RWPE1 (cell line): ENCODE results near the gene FBLN5.
A peak's percentile ranks its signal among the peaks of the same experiment; 100 is the strongest.

ENCODE experiments used
- CTCF ChIA-PET: fragments of 350-600 bp; sonication (Branson Sonifier 250); formaldehyde crosslinking; extraction: SDS; loops from one replicate; lab custom pipeline; 2021; lab: Yijun Ruan, JAX
- POLR2A ChIA-PET: fragments of 400-600 bp; formaldehyde crosslinking; extraction: SDS; loops from one replicate; lab custom pipeline; 2020; ENCODE audit warnings: antibody characterized with exemption; ENCODE audit not compliant: low non-redundant PET; lab: Yijun Ruan, JAX
- DNase-seq: peaks from one replicate; pipeline ENCODE4 v3.0.0; 2012; ENCODE audit warnings: low spot score
- H3K27ac ChIP-seq: fragments of 450-650 bp; 2 replicates; pipeline ENCODE4 v1.5.1; 2017
- CTCF ChIP-seq: fragments of 450-650 bp; conservative IDR thresholded peaks from 2 replicates; pipeline ENCODE4 v1.5.1; 2017; ENCODE audit warnings: low read depth, mild to moderate bottlenecking

The FBLN5 gene

GRCh38 chr14:91904483-91904882 is 43.0 kb downstream of the FBLN5 start:
- POLR2A ChIA-PET: no interaction called here
- no peak overlapping the region for H3K27ac ChIP-seq
- CTCF ChIA-PET: no interaction called here
- no peak for DNase-seq
- no peak for TF ChIP-seq CTCF

- CTCF ChIA-PET: no interaction called here
- H3K27ac ChIP-seq: no peak overlapping the region
- POLR2A ChIA-PET: no interaction called here
Measured at GRCh38 chr14:91903070-91903469, 44.4 kb downstream of the FBLN5 start.

GRCh38 chr14:91902336-91902735 is 45.2 kb downstream of the FBLN5 start:
- CTCF ChIA-PET: interaction anchor here (0.6 to 1.0 kb wide), 2 partner anchors 9 to 10 kb away, joined by 3 read pairs; no protein-coding TSS in a partner anchor
- POLR2A ChIA-PET: no interaction called here

More at GRCh38 chr14:91903070-91903469, 44.4 kb downstream of the FBLN5 start:
- TF ChIP-seq CTCF: no peak
- no peak for DNase-seq

GRCh38 chr14:91901449-91902226 is 45.9 kb downstream of the FBLN5 start:
- CTCF ChIA-PET: interaction anchor here (0.6 to 1.0 kb wide), 4 partner anchors 8 to 172 kb away, joined by 3 to 4 read pairs (median 3); no protein-coding TSS in a partner anchor
- POLR2A ChIA-PET: no interaction called here
- H3K27ac ChIP-seq: no peak overlapping the region
- no peak for TF ChIP-seq CTCF
- DNase-seq: no peak

More at GRCh38 chr14:91902336-91902735, 45.2 kb downstream of the FBLN5 start:
- no peak for TF ChIP-seq CTCF
- no peak for DNase-seq
- no peak overlapping the region for H3K27ac ChIP-seq

DNA sequence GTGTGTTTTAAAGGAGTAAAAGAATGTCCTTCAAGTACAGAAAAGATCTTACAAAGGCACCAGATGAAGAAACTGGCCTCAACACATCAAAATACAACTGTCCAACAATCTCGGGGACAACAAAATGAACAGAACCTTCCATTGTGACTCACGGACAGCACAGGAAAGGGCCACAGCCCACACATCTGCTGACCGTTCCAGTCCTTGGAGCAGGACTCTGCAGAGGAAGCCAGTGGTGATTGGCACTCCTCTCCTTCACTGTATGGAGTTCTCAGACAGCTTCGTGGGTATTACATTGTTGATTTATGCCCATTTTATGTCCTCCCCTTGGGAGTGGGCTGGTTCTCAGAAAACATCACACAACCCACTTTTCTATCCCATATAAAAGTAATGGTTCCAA is 47.7 kb downstream of the FBLN5 start:
- no peak overlapping the region for H3K27ac ChIP-seq
- no peak for TF ChIP-seq CTCF
- CTCF ChIA-PET: interaction anchor here (0.6 to 1.8 kb wide), 4 partner anchors 10 to 249 kb away, joined by 3 to 10 read pairs (median 4); no protein-coding TSS in a partner anchor
- POLR2A ChIA-PET: no interaction called here
- DNase-seq: no peak

- TF ChIP-seq CTCF: no peak
- peak; percentile 23 for DNase-seq
- CTCF ChIA-PET: interaction anchor here (0.6 to 1.8 kb wide), 5 partner anchors 10 to 248 kb away, joined by 3 to 10 read pairs (median 4); no protein-coding TSS in a partner anchor
- no peak overlapping the region for H3K27ac ChIP-seq
- POLR2A ChIA-PET: no interaction called here
Measured at GRCh38 chr14:91899213-91899612, 48.3 kb downstream of the FBLN5 start.
